ENCODE measurements around the gene TRMT11. TPM values are rescaled to one million over a fixed set of nuclear protein-coding genes. Genes with fewer than 3 reads are reported as not detected.

TRMT11 gene
- total RNA-seq = 14.7 and 15.1 TPM in 2 replicates

DNA sequence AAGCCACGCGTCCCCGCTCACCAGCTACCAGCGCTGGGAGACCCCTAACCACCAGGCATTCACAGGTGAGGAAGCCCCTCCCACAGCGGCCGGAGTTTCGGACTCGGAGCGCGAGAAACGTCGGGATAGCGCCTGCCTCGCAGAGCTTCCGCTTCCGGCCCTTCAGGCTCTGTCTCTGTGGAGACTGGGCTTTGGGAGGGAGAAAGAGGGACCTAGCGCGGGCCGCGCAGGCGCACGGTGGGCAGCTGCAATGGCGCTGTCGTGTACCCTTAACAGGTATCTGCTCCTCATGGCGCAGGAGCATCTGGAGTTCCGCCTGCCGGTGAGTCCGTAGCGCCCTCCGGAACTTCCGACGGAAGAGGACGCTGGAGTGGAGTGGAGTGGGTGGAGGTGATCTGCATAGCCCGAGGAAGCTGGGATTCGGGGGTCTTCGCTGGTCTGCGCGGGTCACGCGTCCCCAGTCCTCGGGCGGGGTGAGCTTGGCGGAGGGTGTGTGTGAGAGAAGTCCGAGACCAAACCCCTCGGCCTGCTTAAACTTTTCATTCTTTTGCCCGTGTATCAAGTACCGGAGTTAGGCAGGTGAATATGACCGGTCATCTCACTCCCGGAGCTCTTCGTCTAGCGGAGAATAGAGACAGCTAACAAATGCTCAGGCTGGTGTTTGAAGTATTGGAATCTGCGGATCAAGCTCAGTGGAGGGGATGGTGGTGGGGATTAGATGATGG is at the start of gene TRMT11:
TRMT11 (plus strand) TSS at position 240 of the 725 bp plus-strand sequence; CDS start at position 251, 11 bp downstream.

DNA sequence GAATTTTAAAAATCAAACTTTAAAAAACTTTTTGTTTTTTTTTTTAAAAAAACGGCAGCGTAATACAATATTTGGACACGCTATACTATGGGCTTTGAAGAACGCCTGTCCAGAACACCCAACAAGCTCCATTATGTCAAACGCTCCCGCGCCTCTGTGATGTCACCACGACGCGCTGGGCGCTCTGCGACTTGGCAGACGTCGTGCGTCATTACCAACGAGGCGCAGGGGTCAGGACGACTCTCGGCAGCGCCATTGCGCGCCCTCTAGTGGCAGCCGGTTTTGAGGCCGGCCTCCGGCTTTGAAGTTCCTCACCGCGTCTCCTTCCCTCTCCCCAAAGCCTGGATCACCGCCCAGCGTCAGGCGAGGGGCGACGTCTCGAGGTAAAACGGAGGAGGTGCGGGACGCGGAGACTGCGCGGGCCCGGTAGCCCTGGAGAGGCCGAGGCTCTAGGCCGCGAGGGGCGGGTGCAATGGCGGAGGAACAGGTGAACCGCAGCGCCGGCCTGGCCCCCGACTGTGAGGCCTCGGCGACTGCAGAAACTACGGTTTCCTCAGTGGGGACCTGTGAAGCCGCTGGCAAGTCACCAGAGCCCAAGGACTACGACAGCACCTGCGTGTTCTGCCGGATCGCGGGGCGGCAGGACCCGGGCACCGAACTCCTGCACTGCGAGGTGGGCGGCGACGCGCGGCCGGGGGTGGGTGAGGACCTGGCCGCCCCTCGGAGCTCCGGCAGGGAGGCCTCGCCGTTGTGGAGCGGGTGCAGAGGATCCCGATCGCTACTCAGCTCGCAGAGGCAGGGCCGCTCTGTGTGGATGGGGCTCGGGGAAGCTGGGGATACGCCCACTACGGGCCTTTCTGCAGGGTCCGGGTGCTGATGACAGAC is 29.6 kb upstream of the TRMT11 start, which contains the start of gene HINT3:
HINT3 (plus strand) TSS at position 265 of the 885 bp plus-strand sequence; CDS start at position 473, 208 bp downstream.

Small RNA genes lying within 50 kb of the gene (small RNA-seq; reads per million reads assigned to genes)
- gene RNA5SP216 = not detected

Other genes starting within 250 kb of the TRMT11 start
- 0.33 and 0.67 TPM in 2 replicates for gene HEY2, start 236.9 kb upstream of the TRMT11 start, total RNA-seq
- gene NCOA7, start 195.6 kb upstream of the TRMT11 start, total RNA-seq = 24.2 and 35.2 TPM in 2 replicates
- gene HINT3, start 29.8 kb upstream of the TRMT11 start, total RNA-seq = 10.8 and 11.1 TPM in 2 replicates